NB4 (cell line): ENCODE data around the gene ZNF326.

Source experiments
- DNase-seq: peaks from one replicate; pipeline ENCODE4 v3.0.0; 2010; ENCODE audit warnings: low read depth
- H3K4me3 ChIP-seq: one replicate; pipeline ENCODE4 v1.5.1; 2011; ENCODE audit warnings: mild to moderate bottlenecking, low read depth, low read length, moderate library complexity
- MYC ChIP-seq: IDR thresholded peaks from 2 replicates; pipeline ENCODE4 v1.6.1; 2011; ENCODE audit warnings: low read depth, low read length
- POLR2A ChIP-seq: IDR thresholded peaks from 2 replicates; pipeline ENCODE4 v1.6.1; 2011; ENCODE audit warnings: mild to moderate bottlenecking; ENCODE audit not compliant: insufficient read length; ENCODE audit errors: extremely low read depth
- TF ChIP-seq, protein P1 (sequence below): IDR thresholded peaks from 2 replicates; pipeline ENCODE4 v1.6.1; 2011; ENCODE audit warnings: low read depth, low read length
- TF ChIP-seq, protein P2 (sequence below): IDR thresholded peaks from one replicate; pipeline ENCODE4 v1.5.1; 2012; ENCODE audit warnings: low read depth, low read length

The ZNF326 gene

DNA sequence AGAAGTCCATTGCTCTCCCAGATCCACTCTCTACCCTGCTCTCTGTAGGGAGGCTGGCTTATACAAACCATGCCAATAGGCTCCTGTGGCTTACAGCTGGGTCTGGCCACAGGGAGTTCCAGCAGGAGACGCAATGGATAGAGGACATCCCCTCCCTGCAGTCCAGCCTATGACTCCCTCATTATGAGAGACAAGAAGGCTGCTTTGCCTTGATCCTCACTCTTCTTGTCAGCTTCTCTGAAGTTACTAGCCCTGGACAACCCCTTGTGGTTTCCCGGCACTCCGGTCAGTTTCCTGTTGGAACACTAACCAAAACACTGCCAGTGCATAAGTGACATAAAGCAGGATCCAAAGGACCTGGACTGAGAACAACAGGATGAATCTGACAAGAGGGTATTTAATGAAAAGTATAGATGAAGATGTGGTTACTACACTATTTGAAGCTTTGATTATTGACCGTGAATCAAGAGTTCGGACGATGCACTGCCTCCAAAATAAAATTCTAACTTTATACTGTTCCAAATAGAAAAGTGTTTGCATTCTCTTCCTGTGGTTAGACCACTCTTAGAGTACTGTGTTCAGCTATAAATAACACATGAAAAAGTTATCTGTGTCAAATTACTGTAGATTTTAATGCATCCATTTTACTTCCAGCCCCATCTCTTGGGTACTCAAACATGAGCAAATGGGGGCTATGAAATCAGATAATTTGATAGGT, 32.7 kb upstream of the ZNF326 start:
- TF ChIP-seq POLR2A = no peak
- TF ChIP-seq, protein P1, sequence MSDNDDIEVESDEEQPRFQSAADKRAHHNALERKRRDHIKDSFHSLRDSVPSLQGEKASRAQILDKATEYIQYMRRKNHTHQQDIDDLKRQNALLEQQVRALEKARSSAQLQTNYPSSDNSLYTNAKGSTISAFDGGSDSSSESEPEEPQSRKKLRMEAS = no peak
- TF ChIP-seq MYC = no peak
- TF ChIP-seq, protein P2, sequence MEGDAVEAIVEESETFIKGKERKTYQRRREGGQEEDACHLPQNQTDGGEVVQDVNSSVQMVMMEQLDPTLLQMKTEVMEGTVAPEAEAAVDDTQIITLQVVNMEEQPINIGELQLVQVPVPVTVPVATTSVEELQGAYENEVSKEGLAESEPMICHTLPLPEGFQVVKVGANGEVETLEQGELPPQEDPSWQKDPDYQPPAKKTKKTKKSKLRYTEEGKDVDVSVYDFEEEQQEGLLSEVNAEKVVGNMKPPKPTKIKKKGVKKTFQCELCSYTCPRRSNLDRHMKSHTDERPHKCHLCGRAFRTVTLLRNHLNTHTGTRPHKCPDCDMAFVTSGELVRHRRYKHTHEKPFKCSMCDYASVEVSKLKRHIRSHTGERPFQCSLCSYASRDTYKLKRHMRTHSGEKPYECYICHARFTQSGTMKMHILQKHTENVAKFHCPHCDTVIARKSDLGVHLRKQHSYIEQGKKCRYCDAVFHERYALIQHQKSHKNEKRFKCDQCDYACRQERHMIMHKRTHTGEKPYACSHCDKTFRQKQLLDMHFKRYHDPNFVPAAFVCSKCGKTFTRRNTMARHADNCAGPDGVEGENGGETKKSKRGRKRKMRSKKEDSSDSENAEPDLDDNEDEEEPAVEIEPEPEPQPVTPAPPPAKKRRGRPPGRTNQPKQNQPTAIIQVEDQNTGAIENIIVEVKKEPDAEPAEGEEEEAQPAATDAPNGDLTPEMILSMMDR = no peak
- no peak for DNase-seq
- no peak overlapping the region for H3K4me3 ChIP-seq

DNA sequence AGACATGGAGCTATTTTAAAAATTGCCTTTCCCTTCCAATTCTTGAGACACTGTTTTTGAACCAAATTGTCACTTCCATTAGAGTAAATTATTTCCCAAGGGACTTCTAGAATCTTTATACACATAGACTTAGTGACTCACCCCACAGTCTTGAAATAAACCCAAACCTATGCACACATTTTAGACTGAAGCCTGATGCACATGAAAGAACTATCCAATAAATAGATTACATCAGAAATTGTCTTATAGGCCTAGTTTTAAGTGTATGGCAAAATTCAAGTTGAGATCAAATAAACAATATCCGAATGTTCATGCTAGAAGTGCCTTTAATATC, 32.2 kb upstream of the ZNF326 start:
- no peak for DNase-seq
- TF ChIP-seq, protein P1 = no peak
- TF ChIP-seq MYC = no peak
- TF ChIP-seq, protein P2 = no peak
- no peak for TF ChIP-seq POLR2A
- H3K4me3 ChIP-seq = no peak overlapping the region

DNA sequence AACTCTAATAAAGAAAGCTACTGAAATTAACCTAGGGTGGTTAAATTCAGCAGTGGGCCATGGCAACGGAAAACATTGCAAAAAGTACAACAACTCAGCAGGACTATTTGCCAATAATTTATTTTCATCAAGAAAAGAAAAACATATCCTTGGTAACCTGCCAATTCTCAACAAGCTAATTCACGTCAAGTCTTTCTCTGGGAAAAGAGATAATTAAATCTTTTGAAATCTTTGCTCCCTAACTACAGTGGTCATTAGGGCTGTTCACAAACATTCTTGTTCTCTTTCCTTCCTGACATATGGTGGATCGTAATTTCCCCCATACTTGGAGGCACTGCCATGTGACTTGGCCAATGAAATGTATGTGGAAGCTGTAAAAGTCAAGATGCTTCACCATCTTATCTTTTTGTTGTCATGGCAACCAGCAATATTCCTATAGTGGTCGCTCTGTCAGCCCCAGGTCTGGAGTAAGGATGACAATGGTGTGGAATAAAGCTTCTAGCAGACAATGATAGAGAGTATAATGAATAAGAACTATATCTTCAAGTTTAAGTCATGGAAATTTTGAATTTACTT, 29.6 kb upstream of the ZNF326 start:
- no peak overlapping the region for H3K4me3 ChIP-seq
- DNase-seq = no peak
- TF ChIP-seq, protein P1 = no peak

DNA sequence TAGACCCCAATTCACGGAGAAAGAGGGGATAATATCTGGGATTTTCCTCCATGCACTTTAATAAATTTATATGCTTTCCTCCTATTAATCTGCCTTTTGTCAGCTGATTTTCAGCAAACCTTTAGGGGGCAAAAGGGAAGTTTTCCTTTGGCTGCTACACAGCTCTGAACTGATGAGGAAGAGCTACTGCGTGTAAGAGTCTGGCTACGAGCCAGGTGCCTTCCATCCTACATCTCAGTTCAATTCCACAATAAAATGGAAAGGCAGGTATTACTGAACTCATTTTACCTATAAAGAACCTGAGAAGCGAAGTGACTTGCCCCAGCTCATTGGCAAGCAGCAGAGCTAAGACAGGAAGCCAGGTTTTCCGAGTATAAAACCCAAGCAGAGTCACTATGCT, 28.3 kb upstream of the ZNF326 start:
- TF ChIP-seq MYC = no peak
- TF ChIP-seq, protein P2 = no peak
- TF ChIP-seq POLR2A = no peak
- H3K4me3 ChIP-seq = no peak overlapping the region
- no peak for DNase-seq

DNA sequence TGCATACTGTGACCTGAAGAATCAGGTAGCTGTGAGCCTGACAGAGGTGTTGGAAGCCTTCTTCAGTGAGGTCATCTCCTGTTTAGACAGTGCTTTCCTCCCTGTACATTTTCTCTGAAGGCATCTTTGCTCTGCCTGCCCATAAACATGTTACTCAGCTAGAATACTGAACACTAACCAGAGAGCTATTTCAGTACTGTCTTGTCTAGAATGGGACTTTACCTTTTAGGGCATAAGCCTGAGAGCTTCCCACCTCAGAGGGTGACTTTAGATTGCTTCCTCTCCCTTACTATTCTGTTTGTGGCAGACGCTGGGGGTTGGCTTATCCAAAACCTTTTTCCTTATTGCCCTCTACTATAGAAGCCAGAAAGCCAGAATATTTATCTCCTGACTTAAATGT, 23.3 kb upstream of the ZNF326 start:
- no peak for DNase-seq
- H3K4me3 ChIP-seq = no peak overlapping the region
- TF ChIP-seq POLR2A = no peak
- TF ChIP-seq, protein P2 = no peak
- TF ChIP-seq, protein P1 = no peak
- no peak for TF ChIP-seq MYC

DNA sequence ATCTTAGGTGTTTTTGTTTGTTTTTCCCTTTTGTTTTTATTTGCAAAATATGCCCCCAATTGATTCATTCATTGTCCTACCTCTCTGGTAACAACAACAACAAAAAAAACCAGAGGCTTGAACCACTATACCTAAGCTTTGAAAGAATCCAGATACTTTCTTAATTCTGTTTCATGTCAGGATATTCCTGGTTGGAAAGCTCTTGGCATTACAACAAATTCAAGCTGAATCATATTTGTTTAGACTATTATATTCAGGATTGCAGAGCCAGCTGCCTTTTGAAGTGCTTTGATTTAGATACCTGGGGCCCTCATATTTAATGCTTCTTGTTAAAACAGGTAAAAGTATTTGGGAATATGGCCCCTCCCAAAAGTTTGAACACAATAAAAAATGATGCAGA, 22.9 kb upstream of the ZNF326 start:
- no peak overlapping the region for H3K4me3 ChIP-seq
- no peak for DNase-seq
- TF ChIP-seq, protein P2 = no peak
- no peak for TF ChIP-seq POLR2A
- no peak for TF ChIP-seq MYC
- TF ChIP-seq, protein P1 = no peak
